ENCODE data around the gene GLI3.

Gene GLI3

GRCh38 chr7:42090056-42090455 is 147.0 kb downstream of the GLI3 start:
- no peaks in the 10 kb centered on the region for H3K27me3 ChIP-seq (ENCODE audit: insufficient read depth, low read length, poor library complexity)
- TF ChIP-seq CTCF (IDR thresholded peaks at IDR 0.05; ENCODE audit: borderline replicate concordance, extremely low read depth, low read length, poor library complexity, severe bottlenecking) (no peak), EZH2 (IDR thresholded peaks at IDR 0.05; ENCODE audit: borderline replicate concordance, low read depth, low read length, severe bottlenecking) (no peak)
- no peak overlapping the region for H2AFZ ChIP-seq (ENCODE audit: low read depth, low read length)
- H3K9ac ChIP-seq (ENCODE audit: low read depth, low read length), result no peak overlapping the region
- H3K4me2 ChIP-seq (ENCODE audit: insufficient read depth, low read length), result no peak overlapping the region
- no peaks in the 10 kb centered on the region for H3K36me3 ChIP-seq (ENCODE audit: insufficient read depth, low read length)
- H4K20me1 ChIP-seq (ENCODE audit: insufficient read depth, low read length), result peaks cover 18% of the 10 kb centered on the region
- H3K4me1 ChIP-seq (ENCODE audit: insufficient read depth, low read length), result no peaks in the 10 kb centered on the region
- no peaks in the 10 kb centered on the region for H3K9me3 ChIP-seq (ENCODE audit: insufficient read depth, low read length, severe bottlenecking)
- no peak overlapping the region for H3K27ac ChIP-seq (ENCODE audit: low read length)
- ATAC-seq (ENCODE audit: insufficient read depth, low read depth) (no peak), DNase-seq (no peak)
- H3K4me3 ChIP-seq (ENCODE audit: low read depth in 1 of 2, low read length in 2 of 2), result no peak overlapping the region
- no peaks in the 10 kb centered on the region for H3K79me2 ChIP-seq (ENCODE audit: insufficient read depth, low read length)

GRCh38 chr7:42087616-42088015 is 149.4 kb downstream of the GLI3 start:
- H3K27me3 ChIP-seq (ENCODE audit: insufficient read depth, low read length, poor library complexity), result no peaks in the 10 kb centered on the region
- H3K27ac ChIP-seq (ENCODE audit: low read length), result no peak overlapping the region
- no peak overlapping the region for H3K9ac ChIP-seq (ENCODE audit: low read depth, low read length)
- no peak overlapping the region for H3K4me3 ChIP-seq (ENCODE audit: low read depth in 1 of 2, low read length in 2 of 2)
- no peak for ATAC-seq (ENCODE audit: insufficient read depth, low read depth)
- no peaks in the 10 kb centered on the region for H3K4me1 ChIP-seq (ENCODE audit: insufficient read depth, low read length)
- no peak overlapping the region for H2AFZ ChIP-seq (ENCODE audit: low read depth, low read length)
- TF ChIP-seq EZH2 (IDR thresholded peaks at IDR 0.05; ENCODE audit: borderline replicate concordance, low read depth, low read length, severe bottlenecking) (no peak), CTCF (IDR thresholded peaks at IDR 0.05; ENCODE audit: borderline replicate concordance, extremely low read depth, low read length, poor library complexity, severe bottlenecking) (no peak)
- no peaks in the 10 kb centered on the region for H3K79me2 ChIP-seq (ENCODE audit: insufficient read depth, low read length)
- no peaks in the 10 kb centered on the region for H3K36me3 ChIP-seq (ENCODE audit: insufficient read depth, low read length)
- H4K20me1 ChIP-seq (ENCODE audit: insufficient read depth, low read length), result peaks cover 12% of the 10 kb centered on the region; the same call in 1 of the 2 replicates
- DNase-seq, result no peak
- no peak overlapping the region for H3K4me2 ChIP-seq (ENCODE audit: insufficient read depth, low read length)
- no peaks in the 10 kb centered on the region for H3K9me3 ChIP-seq (ENCODE audit: insufficient read depth, low read length, severe bottlenecking)

- DNase-seq (no peak), ATAC-seq (ENCODE audit: insufficient read depth, low read depth) (no peak)
- H3K79me2 ChIP-seq (ENCODE audit: insufficient read depth, low read length), result no peaks in the 10 kb centered on the region
- H2AFZ ChIP-seq (ENCODE audit: low read depth, low read length), result no peak overlapping the region
- no peak for TF ChIP-seq CTCF (IDR thresholded peaks at IDR 0.05; ENCODE audit: borderline replicate concordance, extremely low read depth, low read length, poor library complexity, severe bottlenecking)
- no peak for TF ChIP-seq EZH2 (IDR thresholded peaks at IDR 0.05; ENCODE audit: borderline replicate concordance, low read depth, low read length, severe bottlenecking)
- H3K9ac ChIP-seq (ENCODE audit: low read depth, low read length), result no peak overlapping the region
- H3K4me3 ChIP-seq (ENCODE audit: low read depth in 1 of 2, low read length in 2 of 2), result no peak overlapping the region
- H3K4me1 ChIP-seq (ENCODE audit: insufficient read depth, low read length), result no peaks in the 10 kb centered on the region
- peaks cover 9% of the 10 kb centered on the region; the same call in 1 of the 2 replicates for H4K20me1 ChIP-seq (ENCODE audit: insufficient read depth, low read length)
- H3K9me3 ChIP-seq (ENCODE audit: insufficient read depth, low read length, severe bottlenecking), result no peaks in the 10 kb centered on the region
- H3K36me3 ChIP-seq (ENCODE audit: insufficient read depth, low read length), result no peaks in the 10 kb centered on the region
- no peak overlapping the region for H3K4me2 ChIP-seq (ENCODE audit: insufficient read depth, low read length)
- no peak overlapping the region for H3K27ac ChIP-seq (ENCODE audit: low read length)
- H3K27me3 ChIP-seq (ENCODE audit: insufficient read depth, low read length, poor library complexity), result no peaks in the 10 kb centered on the region
These were observed 151.5 kb downstream of the GLI3 start for GRCh38 chr7:42085531-42085930.

GRCh38 chr7:42084263-42084662 is 152.7 kb downstream of the GLI3 start:
- H3K9me3 ChIP-seq (ENCODE audit: insufficient read depth, low read length, severe bottlenecking), result no peaks in the 10 kb centered on the region
- H3K79me2 ChIP-seq (ENCODE audit: insufficient read depth, low read length), result no peaks in the 10 kb centered on the region
- no peak overlapping the region for H3K4me2 ChIP-seq (ENCODE audit: insufficient read depth, low read length)
- no peaks in the 10 kb centered on the region for H3K27me3 ChIP-seq (ENCODE audit: insufficient read depth, low read length, poor library complexity)
- no peak overlapping the region for H2AFZ ChIP-seq (ENCODE audit: low read depth, low read length)
- H3K9ac ChIP-seq (ENCODE audit: low read depth, low read length), result no peak overlapping the region
- DNase-seq (no peak), ATAC-seq (ENCODE audit: insufficient read depth, low read depth) (no peak)
- no peaks in the 10 kb centered on the region for H3K4me1 ChIP-seq (ENCODE audit: insufficient read depth, low read length)
- no peaks in the 10 kb centered on the region for H3K36me3 ChIP-seq (ENCODE audit: insufficient read depth, low read length)
- peaks cover 9% of the 10 kb centered on the region; the same call in 1 of the 2 replicates for H4K20me1 ChIP-seq (ENCODE audit: insufficient read depth, low read length)
- H3K4me3 ChIP-seq (ENCODE audit: low read depth in 1 of 2, low read length in 2 of 2), result no peak overlapping the region
- H3K27ac ChIP-seq (ENCODE audit: low read length), result no peak overlapping the region
- TF ChIP-seq CTCF (IDR thresholded peaks at IDR 0.05; ENCODE audit: borderline replicate concordance, extremely low read depth, low read length, poor library complexity, severe bottlenecking) (no peak), EZH2 (IDR thresholded peaks at IDR 0.05; ENCODE audit: borderline replicate concordance, low read depth, low read length, severe bottlenecking) (no peak)

Data from DND-41 (cell line).